A549 treated with CORT108297 at 1 μM for 4 hours (cell line): ENCODE results near the gene INTS11. TPM values are rescaled to one million over a fixed set of nuclear protein-coding genes. Genes with fewer than 3 reads are reported as not detected.

Experiments
- total RNA-seq: library from RNA; stranded (reverse); fragments of 200-300 nt; extraction: Qiagen RNA extraction; gene quantifications from 5 replicates; pipeline ENCODE4 v1.2.3, GENCODE V29; 2022

The INTS11 gene
- 42.4 to 66.0 TPM (median 63.3 TPM) in 5 replicates for total RNA-seq

DNA sequence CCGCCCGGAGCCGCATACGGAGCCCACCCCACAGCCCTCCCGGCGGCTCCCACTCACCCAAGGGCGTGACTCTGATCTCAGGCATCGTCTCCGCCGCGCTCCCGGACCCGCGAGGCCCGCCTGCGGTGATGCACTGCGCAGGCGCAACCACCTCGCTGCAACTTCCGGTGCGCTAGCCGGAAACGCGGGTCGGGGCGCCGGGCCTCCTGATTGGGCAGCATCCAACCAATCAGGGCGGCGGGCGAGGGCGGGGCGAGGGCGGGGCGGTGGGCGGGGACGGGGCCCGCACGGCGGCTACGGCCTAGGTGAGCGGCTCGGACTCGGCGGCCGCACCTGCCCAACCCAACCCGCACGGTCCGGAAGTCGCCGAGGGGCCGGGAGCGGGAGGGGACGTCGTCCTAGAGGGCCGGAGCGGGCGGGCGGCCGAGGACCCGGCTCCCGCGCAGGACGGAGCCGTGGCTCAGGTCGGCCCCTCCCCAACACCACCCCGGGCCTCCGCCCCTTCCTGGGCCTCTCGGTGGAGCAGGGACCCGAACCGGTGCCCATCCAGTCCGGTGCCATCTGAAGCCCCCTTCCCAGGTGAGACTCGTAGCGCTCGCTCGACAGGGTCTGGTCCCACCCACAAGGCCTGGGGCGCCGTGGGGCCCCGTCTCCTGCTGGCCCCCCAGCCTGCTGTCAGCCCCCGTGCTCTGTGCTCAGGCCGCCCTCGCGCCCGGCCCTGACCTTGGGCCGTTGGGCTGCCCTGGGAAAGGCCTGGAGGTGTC is at the start of gene INTS11, which contains the start of gene CPTP:
TSS of gene INTS11 (minus strand) at position 137 of the 764 bp plus-strand sequence. CDS start at position 85, 52 bp downstream.
TSS of gene CPTP (plus strand) at position 279 of the 764 bp plus-strand sequence. CDS start 2,109 bp downstream, outside the sequence.

DNA sequence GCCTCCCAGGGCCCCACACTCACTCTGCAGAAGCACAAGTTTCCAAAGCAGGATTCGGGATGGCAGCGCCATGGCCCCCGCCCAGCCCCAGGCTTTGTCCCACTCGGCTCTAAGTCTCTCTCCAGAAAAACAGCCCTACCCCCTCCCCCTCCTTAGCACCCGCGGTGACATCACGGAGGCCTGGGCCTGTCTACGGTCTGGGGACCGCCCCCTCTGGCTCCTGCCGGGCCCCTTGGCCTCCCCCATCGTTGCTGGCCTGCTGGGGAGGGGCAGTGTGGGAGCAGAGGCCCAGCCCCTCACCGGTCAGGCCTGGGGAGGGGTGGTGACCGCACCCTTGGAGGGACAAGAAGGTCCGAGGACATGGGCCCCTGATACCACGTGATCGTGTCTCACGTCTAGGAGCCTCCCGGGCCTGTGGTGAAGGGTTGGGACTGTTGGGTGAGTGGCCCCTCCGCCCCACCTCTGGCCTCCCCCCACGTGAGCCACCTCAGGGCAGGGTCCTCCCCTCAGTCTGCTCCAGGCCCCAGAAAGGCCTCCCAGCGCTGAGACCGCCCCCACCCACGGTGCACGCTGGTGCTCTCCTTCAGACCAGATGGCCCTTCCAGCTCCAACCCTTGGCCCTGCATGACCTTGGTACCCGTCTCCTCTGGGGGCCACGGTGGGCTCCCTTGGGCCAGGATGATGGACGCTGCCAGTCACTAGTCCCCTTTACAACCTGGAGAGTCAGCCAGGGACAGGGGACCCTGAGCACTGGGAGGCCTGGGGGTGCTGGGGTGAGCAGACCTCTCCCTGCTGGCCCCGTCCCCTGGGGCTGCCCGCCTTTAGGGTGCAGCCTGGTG is 34.2 kb upstream of the INTS11 start, which contains the start of gene MXRA8:
TSS of gene MXRA8 (minus strand) at position 123 of the 839 bp plus-strand sequence. CDS start at position 72, 51 bp downstream.

DNA sequence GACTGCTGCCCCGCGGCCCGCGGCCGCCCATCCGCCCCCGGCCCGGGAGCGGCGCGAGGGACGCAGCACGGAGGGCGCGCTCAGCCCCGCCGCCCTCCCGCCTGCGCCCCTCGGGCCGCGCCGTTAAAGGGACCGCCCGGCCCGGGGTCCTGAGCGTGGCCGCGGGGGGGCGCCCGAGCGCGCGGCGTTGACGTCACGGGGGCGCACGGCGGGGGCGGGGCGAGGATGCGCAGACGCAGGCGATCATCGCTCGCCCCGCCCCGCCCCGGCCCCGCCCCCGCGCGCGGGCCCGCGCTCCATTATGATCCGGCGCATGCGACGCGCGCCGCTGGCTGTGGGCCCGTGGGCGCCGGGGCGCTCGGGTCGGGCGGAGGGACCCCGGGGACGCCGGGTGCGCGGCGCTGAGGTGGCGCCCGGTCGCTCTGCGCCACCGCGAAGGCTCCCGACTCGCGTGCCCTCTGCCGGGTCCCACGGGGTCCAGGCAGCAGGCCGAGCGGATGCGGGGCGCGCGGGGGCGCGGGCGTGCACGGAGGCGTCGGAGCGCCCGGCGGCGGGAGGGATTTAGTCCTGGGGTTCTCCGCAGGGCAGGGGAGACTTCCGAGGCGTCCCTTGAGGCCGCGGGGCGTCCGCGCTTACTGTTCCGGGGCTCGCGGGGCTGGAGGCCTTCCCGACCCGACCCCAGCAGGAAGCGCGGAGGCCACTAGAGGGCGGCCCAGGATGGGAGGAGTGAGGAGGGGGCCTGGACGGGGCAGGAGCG is 25.0 kb upstream of the INTS11 start, which contains the start of gene DVL1:
TSS of gene DVL1 (minus strand) at position 163 of the 757 bp plus-strand sequence. CDS start 353 bp downstream, outside the sequence.

DNA sequence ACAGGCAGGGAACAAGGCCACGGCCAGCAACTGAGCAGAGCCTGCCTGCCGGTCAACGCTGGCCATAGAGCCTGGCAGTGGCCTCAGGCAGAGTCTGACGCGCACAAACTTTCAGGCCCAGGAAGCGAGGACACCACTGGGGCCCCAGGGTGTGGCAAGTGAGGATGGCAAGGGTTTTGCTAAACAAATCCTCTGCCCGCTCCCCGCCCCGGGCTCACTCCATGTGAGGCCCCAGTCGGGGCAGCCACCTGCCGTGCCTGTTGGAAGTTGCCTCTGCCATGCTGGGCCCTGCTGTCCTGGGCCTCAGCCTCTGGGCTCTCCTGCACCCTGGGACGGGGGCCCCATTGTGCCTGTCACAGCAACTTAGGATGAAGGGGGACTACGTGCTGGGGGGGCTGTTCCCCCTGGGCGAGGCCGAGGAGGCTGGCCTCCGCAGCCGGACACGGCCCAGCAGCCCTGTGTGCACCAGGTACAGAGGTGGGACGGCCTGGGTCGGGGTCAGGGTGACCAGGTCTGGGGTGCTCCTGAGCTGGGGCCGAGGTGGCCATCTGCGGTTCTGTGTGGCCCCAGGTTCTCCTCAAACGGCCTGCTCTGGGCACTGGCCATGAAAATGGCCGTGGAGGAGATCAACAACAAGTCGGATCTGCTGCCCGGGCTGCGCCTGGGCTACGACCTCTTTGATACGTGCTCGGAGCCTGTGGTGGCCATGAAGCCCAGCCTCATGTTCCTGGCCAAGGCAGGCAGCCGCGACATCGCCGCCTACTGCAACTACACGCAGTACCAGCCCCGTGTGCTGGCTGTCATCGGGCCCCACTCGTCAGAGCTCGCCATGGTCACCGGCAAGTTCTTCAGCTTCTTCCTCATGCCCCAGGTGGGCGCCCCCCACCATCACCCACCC is 6.9 kb upstream of the INTS11 start, which contains the start of gene TAS1R3:
TSS of gene TAS1R3 (plus strand) at position 213 of the 898 bp plus-strand sequence. CDS start at position 279, 66 bp downstream.

DNA sequence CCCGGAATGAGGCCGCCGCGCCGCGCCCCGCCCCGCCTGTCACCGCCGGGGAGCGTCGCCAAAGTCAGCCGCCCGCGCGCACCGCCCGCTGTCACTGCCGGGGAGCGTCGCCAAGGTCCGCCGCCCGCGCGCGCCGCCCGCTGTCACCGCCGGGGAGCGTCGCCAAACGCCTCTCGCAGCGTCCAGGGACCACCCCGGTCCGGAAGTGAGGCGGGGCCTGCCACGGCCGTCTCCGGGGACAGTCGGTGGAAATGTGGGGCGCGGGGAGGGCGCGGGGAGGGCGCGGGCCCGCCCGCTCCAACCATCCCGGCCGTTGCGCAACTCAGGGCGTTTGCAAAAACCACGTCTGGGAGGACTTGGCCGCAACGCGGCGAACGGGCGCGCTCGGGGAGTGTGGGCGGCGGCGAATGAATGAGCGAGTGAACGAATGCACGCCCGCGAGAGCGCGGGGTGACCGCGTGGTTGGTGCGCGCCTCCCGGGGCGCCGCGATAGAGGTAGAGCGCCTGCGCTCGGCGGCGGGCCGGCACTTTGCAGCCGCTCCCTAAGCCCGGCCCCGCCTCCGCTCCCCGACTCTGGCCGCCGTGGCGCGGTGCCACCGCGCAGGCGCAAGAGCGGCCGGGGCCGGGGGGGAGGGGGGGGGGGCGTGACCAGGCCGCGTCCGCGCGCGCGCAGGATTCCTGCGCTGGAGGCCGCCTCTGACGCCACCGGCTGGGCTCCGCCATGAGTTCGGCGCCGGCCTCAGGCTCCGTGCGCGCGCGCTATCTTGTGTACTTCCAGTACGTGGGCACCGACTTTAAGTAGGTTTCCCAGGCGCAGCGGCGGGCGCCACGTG is 16.3 kb downstream of the INTS11 start, which contains the start of the genes ACAP3 and PUSL1:
TSS of gene ACAP3 (minus strand) at position 8 of the 833 bp plus-strand sequence. CDS start 115 bp downstream, outside the sequence.
TSS of gene PUSL1 (plus strand) at position 675 of the 833 bp plus-strand sequence. CDS start at position 722, 47 bp downstream.

DNA sequence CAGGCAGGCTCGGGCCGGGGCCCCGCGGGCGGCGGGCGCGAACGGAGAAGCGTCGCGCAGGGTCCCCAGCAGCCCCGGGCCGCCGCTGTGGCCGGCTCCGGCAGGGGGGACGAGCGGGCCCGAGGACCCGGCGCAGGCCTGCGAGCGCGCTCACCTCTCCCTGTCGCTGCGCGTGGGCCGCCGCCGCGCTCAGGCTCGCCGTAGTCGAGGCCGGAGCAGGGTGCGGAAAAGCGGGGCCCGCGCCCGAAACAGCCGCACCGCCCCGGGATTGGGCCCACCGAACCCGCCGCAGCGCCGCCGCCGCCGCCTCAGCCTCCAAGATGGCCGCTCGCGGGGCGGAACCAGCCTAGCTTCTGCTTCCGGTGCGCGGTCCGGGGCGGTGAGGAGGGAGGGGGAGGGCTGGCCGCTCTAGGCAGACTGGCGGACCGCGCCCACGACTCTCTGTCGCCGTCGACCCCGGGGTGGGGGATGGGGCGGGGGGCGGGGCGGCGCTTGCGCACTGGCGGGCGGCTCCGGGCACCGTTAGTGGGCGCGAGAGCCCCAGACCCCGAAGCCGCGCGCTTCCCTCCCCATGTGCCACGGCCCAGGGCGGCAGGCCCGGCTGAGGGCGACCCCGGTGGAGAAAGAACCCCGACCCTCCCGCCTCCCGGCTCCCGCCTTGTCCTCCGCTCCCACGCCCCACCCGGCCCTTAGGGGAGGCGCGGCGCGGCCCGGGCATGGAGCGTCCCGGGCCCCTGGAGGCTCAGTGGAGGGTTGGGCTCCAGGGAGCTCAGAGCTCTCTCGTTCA is 50.8 kb downstream of the INTS11 start, which contains the start of gene UBE2J2:
TSS of gene UBE2J2 (minus strand) at position 343 of the 787 bp plus-strand sequence. CDS start 5,862 bp downstream, outside the sequence.

Other genes starting within 250 kb of the INTS11 start
- gene C1orf159, start 208.6 kb downstream of the INTS11 start, total RNA-seq: 10.2 to 16.2 TPM (median 15.4 TPM) in 5 replicates
- not detected in 5 replicates for gene TTLL10, start 150.8 kb downstream of the INTS11 start, total RNA-seq
- 0.11 to 0.25 TPM (median 0.15 TPM) in 3 of 5 replicates, not detected in the others for gene TNFRSF18, start 118.1 kb downstream of the INTS11 start, total RNA-seq
- gene TNFRSF4, start 110.5 kb downstream of the INTS11 start, total RNA-seq: 0.07 to 0.18 TPM (median 0.13 TPM) in 4 of 5 replicates, not detected in the other
- gene SDF4, start 92.7 kb downstream of the INTS11 start, total RNA-seq: 108 to 138 TPM (median 133 TPM) in 5 replicates
- 10.8 to 22.2 TPM (median 19.5 TPM) in 5 replicates for gene B3GALT6, start 92.4 kb downstream of the INTS11 start, total RNA-seq
- 1.4 to 2.3 TPM (median 1.8 TPM) in 5 replicates for gene C1QTNF12, start 77.9 kb downstream of the INTS11 start, total RNA-seq
- 38.8 to 48.3 TPM (median 46.8 TPM) in 5 replicates for gene UBE2J2, start 50.8 kb downstream of the INTS11 start, total RNA-seq
- 0.70 to 1.7 TPM (median 1.3 TPM) in 5 replicates for gene SCNN1D, start 44.2 kb downstream of the INTS11 start, total RNA-seq
- gene ACAP3, start 16.7 kb downstream of the INTS11 start, total RNA-seq: 10.6 to 21.4 TPM (median 20.6 TPM) in 5 replicates
- gene PUSL1, start 16.1 kb downstream of the INTS11 start, total RNA-seq: 17.0 to 27.7 TPM (median 26.5 TPM) in 5 replicates
- gene CPTP, start 142 bp upstream of the INTS11 start, total RNA-seq: 15.8 to 23.0 TPM (median 21.1 TPM) in 5 replicates
- gene TAS1R3, start 6.6 kb upstream of the INTS11 start, total RNA-seq: 0.12 to 0.17 TPM (median 0.14 TPM) in 5 replicates
- gene DVL1, start 24.8 kb upstream of the INTS11 start, total RNA-seq: 46.8 to 86.9 TPM (median 77.1 TPM) in 5 replicates
- 0.07 to 0.29 TPM (median 0.27 TPM) in 5 replicates for gene MXRA8, start 33.9 kb upstream of the INTS11 start, total RNA-seq
- gene AURKAIP1, start 50.5 kb upstream of the INTS11 start, total RNA-seq: 103 to 195 TPM (median 175 TPM) in 5 replicates
- gene CCNL2, start 74.7 kb upstream of the INTS11 start, total RNA-seq: 37.8 to 63.9 TPM (median 59.4 TPM) in 5 replicates
- 128 to 150 TPM (median 137 TPM) in 5 replicates for gene MRPL20, start 82.6 kb upstream of the INTS11 start, total RNA-seq
- 0.04 to 0.07 TPM (median 0.06 TPM) in 4 of 5 replicates, not detected in the other for gene ANKRD65, start 96.6 kb upstream of the INTS11 start, total RNA-seq
- 4.1 to 18.3 TPM (median 15.7 TPM) in 5 replicates for gene VWA1, start 111.0 kb upstream of the INTS11 start, total RNA-seq
- gene ATAD3C, start 125.0 kb upstream of the INTS11 start, total RNA-seq: not detected in 5 replicates
- gene ATAD3B, start 147.1 kb upstream of the INTS11 start, total RNA-seq: 1.2 to 3.5 TPM (median 3.1 TPM) in 5 replicates
- gene ATAD3A, start 187.5 kb upstream of the INTS11 start, total RNA-seq: 28.8 to 40.6 TPM (median 38.0 TPM) in 5 replicates
- gene TMEM240, start 216.0 kb upstream of the INTS11 start, total RNA-seq: 0.37 to 0.80 TPM (median 0.47 TPM) in 5 replicates